H1 (cell line): ENCODE measurements around the gene CYP2S1. TPM values are rescaled to one million over a fixed set of nuclear protein-coding genes. Genes with fewer than 3 reads are reported as not detected.

Experiments
- HDAC2 ChIP-seq, 2 experiments: fragments of 300-600 bp in 1 of 2; sonication (generic) in 1 of 2; IDR thresholded peaks; 2 replicates each; pipeline ENCODE4 v1.6.1; 2011 to 2012; ENCODE audit warnings: low read depth in 2 of 2, low read length in 2 of 2, mild to moderate bottlenecking in 2 of 2, moderate library complexity in 2 of 2, borderline replicate concordance in 1 of 2, inconsistent platforms in 1 of 2
- RXRA ChIP-seq: IDR thresholded peaks from 2 replicates; pipeline ENCODE4 v1.6.1; 2011; ENCODE audit warnings: low read depth, mild to moderate bottlenecking, low read length, moderate library complexity; ENCODE audit not compliant: insufficient read depth
- SP2 ChIP-seq: IDR thresholded peaks from 2 replicates; pipeline ENCODE4 v1.6.1; 2012; ENCODE audit warnings: mild to moderate bottlenecking, low read length, inconsistent platforms
- TBP ChIP-seq: IDR thresholded peaks from 2 replicates; pipeline ENCODE4 v1.6.1; 2011; ENCODE audit warnings: low read depth, low read length, improper control_type of control experiment
- polyA plus RNA-seq, 7 experiments: library from polyadenylated mRNA; depleted of rRNA in 3 of 7; stranded (reverse) in 5 of 7; unstranded in 2 of 7; fragments of >200 nt in 5 of 7; fragments of 200-250 nt in 2 of 7; gene quantifications; 1 replicate in 5 of 7; 2 replicates in 1 of 7; 4 replicates in 1 of 7; pipeline versions ENCODE4 v1.2.1 to v1.2.3, GENCODE V29; 2011 to 2013; ENCODE audit warnings: missing spikeins in 2 of 7, mixed read lengths in 2 of 7
- total RNA-seq: library from RNA; stranded (reverse); fragmentation: NEBNext Ultra II Directional; extraction: Animal tissue kit (Norgen Biotek cat#: 25700); gene quantifications from 2 replicates; pipeline ENCODE4 v1.2.1, GENCODE V29; 2021
- TF ChIP-seq, protein P1 (sequence below): IDR thresholded peaks from 2 replicates; pipeline ENCODE4 v1.6.1; 2012; ENCODE audit warnings: low read length, inconsistent platforms

CYP2S1 gene
- total and polyA plus RNA-seq, 2 of the 8 experiments (the other 6 are each of a cell fraction or from before 2014, with no cell fraction given), result 97.9 to 245 TPM

DNA sequence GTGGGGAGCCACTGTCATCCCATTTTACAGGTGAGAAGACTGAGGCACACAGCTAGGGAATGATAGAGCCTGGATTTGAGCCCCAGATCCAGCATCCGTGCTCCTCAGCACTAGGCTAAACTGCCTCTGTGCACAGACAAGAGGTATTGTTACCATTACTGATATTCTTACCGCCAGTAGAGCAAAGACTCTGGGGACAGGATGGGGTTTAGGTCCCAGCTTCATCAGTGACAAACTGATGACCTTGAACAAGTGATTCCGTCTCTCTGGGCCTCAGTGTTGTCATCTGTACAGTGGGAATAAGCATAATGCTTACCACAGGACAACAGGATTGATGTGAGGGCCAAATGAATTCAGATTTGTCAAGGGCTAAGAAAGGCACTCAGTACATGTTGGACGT lies 42.5 kb downstream of the CYP2S1 start (continued):
- no peak for TF ChIP-seq HDAC2 (IDR thresholded peaks at IDR 0.05; ENCODE audit: borderline replicate concordance in 1 of 2, low read depth in 2 of 2, low read length in 2 of 2)
- TF ChIP-seq SP2, result no peak
- no peak for TF ChIP-seq RXRA
- TF ChIP-seq, protein P1, sequence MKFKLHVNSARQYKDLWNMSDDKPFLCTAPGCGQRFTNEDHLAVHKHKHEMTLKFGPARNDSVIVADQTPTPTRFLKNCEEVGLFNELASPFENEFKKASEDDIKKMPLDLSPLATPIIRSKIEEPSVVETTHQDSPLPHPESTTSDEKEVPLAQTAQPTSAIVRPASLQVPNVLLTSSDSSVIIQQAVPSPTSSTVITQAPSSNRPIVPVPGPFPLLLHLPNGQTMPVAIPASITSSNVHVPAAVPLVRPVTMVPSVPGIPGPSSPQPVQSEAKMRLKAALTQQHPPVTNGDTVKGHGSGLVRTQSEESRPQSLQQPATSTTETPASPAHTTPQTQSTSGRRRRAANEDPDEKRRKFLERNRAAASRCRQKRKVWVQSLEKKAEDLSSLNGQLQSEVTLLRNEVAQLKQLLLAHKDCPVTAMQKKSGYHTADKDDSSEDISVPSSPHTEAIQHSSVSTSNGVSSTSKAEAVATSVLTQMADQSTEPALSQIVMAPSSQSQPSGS, result no peak
- TF ChIP-seq TBP, result no peak
